Measurements from ENCODE around the gene CAST. TPM values are rescaled to one million over a fixed set of nuclear protein-coding genes. Genes with fewer than 3 reads are reported as not detected.

CAST gene
- total RNA-seq, 4 donors from 2014 or later = 321 to 971 (median 445) TPM

GRCh38 chr5:96703384-96703920 lies 41.3 kb downstream of the CAST start:
- peaks cover 42 to 82% of the 10 kb centered on the region in 2 donors for H3K4me1 ChIP-seq
- H3K9me3 ChIP-seq = no peaks in the 10 kb centered on the region
- peak; percentile 65 to 75 for TF ChIP-seq POLR2A (IDR thresholded peaks at IDR 0.05)
- TF ChIP-seq CTCF (IDR thresholded peaks at IDR 0.05 in 4 of 5, conservative IDR thresholded peaks at IDR 0.05 in 1 of 5) = no peak
- no peaks in the 10 kb centered on the region for H3K27me3 ChIP-seq
- ATAC-seq (peak; percentile 55 to 75), DNase-seq (peak in 1 of 2 donors; percentile 90)
- H3K27ac ChIP-seq = peak overlapping the region; percentile 94 to 99 (median 98)
- peak overlapping the region; percentile 63 to 87 (median 79) for H3K4me3 ChIP-seq
- no peaks in the 10 kb centered on the region for H3K36me3 ChIP-seq
- in situ Hi-C loops (cut with MboI; ENCODE audit: low sequenced_read_pairs in 4 of 4) = loop anchor here in 3 of 4 donors (10.0 to 25.0 kb wide), 3 partner anchors 841 to 869 kb away; no protein-coding TSS in a partner anchor
- intact Hi-C loops (cut with DNase I; ENCODE audit: low total_unique reads) = loop anchor here (5.0 kb wide), 3 partner anchors 866 to 1056 kb away; partner anchors contain the start of genes GLRX and RFESD

GRCh38 chr5:96703995-96704394 lies 41.8 kb downstream of the CAST start:
- H3K36me3 ChIP-seq = no peaks in the 10 kb centered on the region
- ATAC-seq (no peak), DNase-seq (peak in 1 of 2 donors; percentile 27)
- peak overlapping the region; percentile 94 to 99 (median 98) for H3K27ac ChIP-seq
- peak overlapping the region; percentile 63 to 87 (median 79) for H3K4me3 ChIP-seq
- no peaks in the 10 kb centered on the region for H3K27me3 ChIP-seq
- no peaks in the 10 kb centered on the region for H3K9me3 ChIP-seq
- TF ChIP-seq POLR2A (IDR thresholded peaks at IDR 0.05) (no peak), CTCF (IDR thresholded peaks at IDR 0.05 in 4 of 5, conservative IDR thresholded peaks at IDR 0.05 in 1 of 5) (no peak)
- intact Hi-C loops (cut with DNase I; ENCODE audit: low total_unique reads) (loop anchor here (5.0 kb wide), 3 partner anchors 867 to 1057 kb away; partner anchors contain the start of genes GLRX and RFESD), in situ Hi-C loops (cut with MboI; ENCODE audit: low sequenced_read_pairs in 4 of 4) (loop anchor here in 3 of 4 donors (10.0 to 25.0 kb wide), 3 partner anchors 842 to 869 kb away; no protein-coding TSS in a partner anchor)
- H3K4me1 ChIP-seq = peaks cover 48 to 87% of the 10 kb centered on the region in 2 donors

- peak; percentile 49 to 51 for ATAC-seq
- Histone ChIP-seq H3K9me3 (no peaks in the 10 kb centered on the region), H3K27me3 (no peaks in the 10 kb centered on the region), H3K4me1 (peaks cover 54 to 91% of the 10 kb centered on the region in 2 donors), H3K27ac (peak overlapping the region; percentile 94 to 99 (median 98)), H3K4me3 (peak overlapping the region in 1 of 4 donors; percentile 63), H3K36me3 (no peaks in the 10 kb centered on the region)
- in situ Hi-C loops (cut with MboI; ENCODE audit: low sequenced_read_pairs in 4 of 4) (loop anchor here in 3 of 4 donors (10.0 to 25.0 kb wide), 3 partner anchors 844 to 872 kb away; no protein-coding TSS in a partner anchor), intact Hi-C loops (cut with DNase I; ENCODE audit: low total_unique reads) (loop anchor here (1.0 kb wide), 1 partner anchor 14 kb away; no protein-coding TSS in a partner anchor)
- DNase-seq = peak; percentile 73 to 75
- TF ChIP-seq CTCF (IDR thresholded peaks at IDR 0.05 in 4 of 5, conservative IDR thresholded peaks at IDR 0.05 in 1 of 5) (no peak), POLR2A (IDR thresholded peaks at IDR 0.05) (peak; percentile 56 to 60)
These were observed 44.4 kb downstream of the CAST start for GRCh38 chr5:96706433-96707111.

GRCh38 chr5:96708600-96708999 lies 46.4 kb downstream of the CAST start:
- Histone ChIP-seq H3K4me3 (peak overlapping the region in 1 of 4 donors; percentile 12), H3K27ac (peak overlapping the region; percentile 94 to 99 (median 98)), H3K36me3 (no peaks in the 10 kb centered on the region), H3K27me3 (no peaks in the 10 kb centered on the region), H3K9me3 (no peaks in the 10 kb centered on the region), H3K4me1 (peaks cover 57 to 96% of the 10 kb centered on the region in 2 donors)
- in situ Hi-C loops (cut with MboI; ENCODE audit: low sequenced_read_pairs in 4 of 4) (loop anchor here in 3 of 4 donors (10.0 to 25.0 kb wide), 3 partner anchors 846 to 874 kb away; no protein-coding TSS in a partner anchor), intact Hi-C loops (cut with DNase I; ENCODE audit: low total_unique reads) (no loop called here)
- TF ChIP-seq POLR2A (IDR thresholded peaks at IDR 0.05) (no peak), CTCF (IDR thresholded peaks at IDR 0.05 in 4 of 5, conservative IDR thresholded peaks at IDR 0.05 in 1 of 5) (no peak)
- ATAC-seq = peak in 1 of 2 donors; percentile 27
- DNase-seq = no peak

Measured in gastrocnemius medialis (tissue), 4 donors.